ENCODE results near the gene PICALM. TPM values are rescaled to one million over a fixed set of nuclear protein-coding genes. Genes with fewer than 3 reads are reported as not detected.

Gene PICALM
- total and polyA plus RNA-seq, 2 of the 8 experiments (the other 6 are each of a cell fraction or from before 2014, with no cell fraction given): 69.4 to 71.3 TPM

- no peak for TF ChIP-seq EZH2 (IDR thresholded peaks at IDR 0.05; ENCODE audit: low read depth, low read length, severe bottlenecking)
These were observed 34.9 kb upstream of the PICALM start (continued) for GRCh38 chr11:86103808-86104207.

Measured in H1 (cell line).